Activated T-cell treated with anti-CD3 and anti-CD28 coated beads, Interleukin-2, amount 50 U/mL, for 72 hours (primary cell): ENCODE results near the gene PDE11A. TPM values are rescaled to one million over a fixed set of nuclear protein-coding genes. Genes with fewer than 3 reads are reported as not detected.

Experiments used
- ATAC-seq, 2 donors: fragments of 150-1000 bp; cut with Tn5 transposase; replicated peaks in 1 of 2; 2 replicates each; pipeline ENCODE4 v1.10.0; 2021; ENCODE audit warnings: moderate library complexity in 2 of 2, mild to moderate bottlenecking in 1 of 2
- DNase-seq, 2 donors: peaks; one replicate each; pipeline ENCODE4 v3.0.0; 2021 to 2022; ENCODE audit warnings: mixed read lengths in 1 of 2
- H3K27ac Mint-ChIP-seq: one replicate; pipeline ENCODE4 v1.8.0; 2022; ENCODE audit warnings: mild to moderate bottlenecking, moderate library complexity, mixed read lengths
- H3K27me3 Mint-ChIP-seq: one replicate; pipeline ENCODE4 v1.8.0; 2022; ENCODE audit warnings: low read depth, mixed read lengths
- H3K36me3 Mint-ChIP-seq, 2 donors: one replicate each; pipeline ENCODE4 v1.8.0; 2022; ENCODE audit warnings: mixed read lengths in 2 of 2, mild to moderate bottlenecking in 1 of 2; ENCODE audit not compliant: insufficient read depth in 2 of 2
- H3K4me1 Mint-ChIP-seq: one replicate; pipeline ENCODE4 v1.8.0; 2022; ENCODE audit warnings: low read depth, mixed read lengths
- H3K4me3 Mint-ChIP-seq, 2 donors: one replicate each; pipeline ENCODE4 v1.8.0; 2022; ENCODE audit warnings: mild to moderate bottlenecking in 2 of 2, mixed read lengths in 2 of 2, moderate library complexity in 2 of 2
- H3K9me3 Mint-ChIP-seq, 2 donors: one replicate each; pipeline ENCODE4 v1.8.0; 2022; ENCODE audit warnings: mixed read lengths in 2 of 2
- total RNA-seq, 2 donors: library from RNA; stranded (reverse); gene quantifications; one replicate each; pipeline ENCODE4 v1.2.3, GENCODE V29; 2022

Gene PDE11A
- total RNA-seq, 2 donors from 2014 or later = not detected

DNA sequence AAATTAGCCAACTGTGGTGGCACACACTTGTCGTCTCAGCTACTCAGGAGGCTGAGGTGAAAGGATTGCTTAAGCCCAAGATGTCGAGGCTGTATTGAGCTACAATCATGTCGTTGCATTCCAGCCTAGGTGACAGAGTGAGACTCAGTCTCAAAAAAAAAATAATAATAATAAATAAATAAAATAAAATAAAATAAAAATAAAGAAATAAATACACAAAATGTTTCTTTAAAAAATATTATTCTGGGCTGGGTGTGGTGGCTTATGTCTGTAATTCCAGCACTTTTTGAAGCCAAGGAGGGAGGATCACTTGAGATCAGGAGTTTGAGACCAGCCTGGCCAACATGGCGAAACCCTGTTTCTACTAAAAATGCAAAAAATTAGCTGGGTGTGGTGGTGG lies 407.2 kb downstream of the PDE11A start:
- no peak overlapping the region for H3K27ac Mint-ChIP-seq
- ATAC-seq (no peak), DNase-seq (no peak)
- peaks cover 18% of the 10 kb centered on the region for H3K27me3 Mint-ChIP-seq
- H3K36me3 Mint-ChIP-seq = no peaks in the 10 kb centered on the region
- peaks cover 7% of the 10 kb centered on the region for H3K4me1 Mint-ChIP-seq
- H3K4me3 Mint-ChIP-seq = no peak overlapping the region
- no peaks in the 10 kb centered on the region for H3K9me3 Mint-ChIP-seq

DNA sequence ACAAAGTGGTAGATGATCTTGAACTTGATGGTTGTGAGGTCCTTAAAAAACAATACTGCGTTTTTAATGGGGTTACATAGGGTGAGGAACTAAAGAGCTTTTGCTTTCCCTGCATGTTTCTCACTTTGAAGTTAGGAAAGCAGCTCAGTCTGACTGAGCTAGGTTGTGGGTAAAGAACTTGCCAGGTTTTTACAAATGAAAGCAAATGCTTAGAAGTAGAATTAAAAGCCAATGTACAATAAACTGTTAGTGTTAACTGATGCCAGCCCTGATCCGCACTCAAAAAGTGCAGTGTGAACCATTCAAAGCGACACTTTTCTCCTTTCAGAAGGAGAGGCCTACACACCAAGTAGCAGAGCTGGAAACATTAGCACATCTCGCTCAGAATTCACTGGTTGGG lies 409.7 kb downstream of the PDE11A start:
- DNase-seq (no peak), ATAC-seq (no peak)
- Mint-ChIP-seq H3K27me3 (peaks cover 16% of the 10 kb centered on the region), H3K36me3 (no peaks in the 10 kb centered on the region), H3K27ac (no peak overlapping the region), H3K4me3 (no peak overlapping the region), H3K9me3 (no peaks in the 10 kb centered on the region), H3K4me1 (peaks cover 6% of the 10 kb centered on the region)

DNA sequence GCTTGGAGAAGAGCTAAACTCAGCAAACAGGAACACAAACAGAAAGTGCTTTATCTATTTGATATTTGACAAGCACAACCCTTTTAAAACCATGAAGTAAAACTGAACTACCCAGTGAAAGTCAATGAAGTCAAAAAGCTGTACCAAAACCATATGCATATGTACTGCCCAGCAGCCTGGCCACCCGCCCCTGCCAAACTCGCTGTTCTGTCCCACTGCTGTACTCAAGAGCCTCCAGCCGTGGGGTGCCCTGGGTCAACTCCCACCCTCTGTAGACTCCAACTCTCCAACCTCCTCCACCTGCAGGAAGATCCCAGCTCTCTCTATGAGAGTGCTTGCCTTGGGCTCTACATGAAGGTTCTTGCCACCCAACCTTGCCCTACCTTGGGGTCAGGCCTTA lies 411.8 kb downstream of the PDE11A start:
- ATAC-seq = no peak
- Mint-ChIP-seq H3K4me1 (no peaks in the 10 kb centered on the region), H3K27ac (no peak overlapping the region), H3K36me3 (no peaks in the 10 kb centered on the region), H3K9me3 (no peaks in the 10 kb centered on the region), H3K27me3 (peaks cover 32% of the 10 kb centered on the region), H3K4me3 (no peak overlapping the region)
- DNase-seq = no peak

DNA sequence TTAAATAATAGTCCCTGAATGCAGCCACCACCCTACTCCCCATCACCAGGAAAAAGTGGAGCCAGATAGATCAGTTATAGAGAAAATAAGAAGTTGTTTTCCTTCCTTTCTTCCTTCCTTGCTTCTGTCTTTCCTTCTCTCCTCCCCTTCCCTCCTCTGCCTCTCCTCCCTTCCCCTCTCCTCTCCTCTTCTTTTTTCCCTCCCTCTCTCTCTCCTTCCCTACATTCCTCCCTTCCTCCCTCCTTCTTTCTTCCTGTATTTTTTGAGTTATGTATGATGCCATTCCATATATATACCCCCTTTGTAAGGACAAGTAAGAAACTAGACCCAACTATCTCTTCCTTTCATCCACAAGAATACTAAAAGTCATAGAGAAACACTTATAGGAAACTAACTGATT lies 414.3 kb downstream of the PDE11A start:
- no peak for ATAC-seq
- Mint-ChIP-seq H3K9me3 (no peaks in the 10 kb centered on the region), H3K4me3 (no peak overlapping the region), H3K27me3 (peaks cover 32% of the 10 kb centered on the region), H3K36me3 (no peaks in the 10 kb centered on the region), H3K27ac (no peak overlapping the region), H3K4me1 (no peaks in the 10 kb centered on the region)
- DNase-seq = no peak

DNA sequence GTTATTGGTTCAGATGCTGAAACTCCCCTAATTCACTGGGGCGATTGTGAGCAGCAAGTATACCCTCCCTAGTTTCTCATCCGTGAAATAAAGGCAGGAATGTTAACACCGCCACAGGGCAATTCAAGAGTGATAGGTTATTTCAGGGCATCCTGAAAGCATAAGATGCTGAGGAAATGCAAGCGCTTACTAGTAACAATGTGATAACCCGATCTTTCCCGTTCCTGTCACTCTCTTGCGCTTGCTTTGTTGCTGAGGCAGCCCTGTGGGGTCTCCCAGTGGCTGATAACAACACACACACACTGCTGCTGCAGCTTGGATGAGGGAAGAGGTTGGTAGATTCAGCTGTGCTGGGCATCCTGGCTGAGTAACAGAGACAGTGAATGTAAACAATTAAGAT lies 420.7 kb downstream of the PDE11A start:
- Mint-ChIP-seq H3K27ac (no peak overlapping the region), H3K27me3 (peaks cover 21% of the 10 kb centered on the region), H3K36me3 (no peaks in the 10 kb centered on the region), H3K4me3 (no peak overlapping the region), H3K4me1 (no peaks in the 10 kb centered on the region), H3K9me3 (no peaks in the 10 kb centered on the region)
- no peak for DNase-seq
- no peak for ATAC-seq

DNA sequence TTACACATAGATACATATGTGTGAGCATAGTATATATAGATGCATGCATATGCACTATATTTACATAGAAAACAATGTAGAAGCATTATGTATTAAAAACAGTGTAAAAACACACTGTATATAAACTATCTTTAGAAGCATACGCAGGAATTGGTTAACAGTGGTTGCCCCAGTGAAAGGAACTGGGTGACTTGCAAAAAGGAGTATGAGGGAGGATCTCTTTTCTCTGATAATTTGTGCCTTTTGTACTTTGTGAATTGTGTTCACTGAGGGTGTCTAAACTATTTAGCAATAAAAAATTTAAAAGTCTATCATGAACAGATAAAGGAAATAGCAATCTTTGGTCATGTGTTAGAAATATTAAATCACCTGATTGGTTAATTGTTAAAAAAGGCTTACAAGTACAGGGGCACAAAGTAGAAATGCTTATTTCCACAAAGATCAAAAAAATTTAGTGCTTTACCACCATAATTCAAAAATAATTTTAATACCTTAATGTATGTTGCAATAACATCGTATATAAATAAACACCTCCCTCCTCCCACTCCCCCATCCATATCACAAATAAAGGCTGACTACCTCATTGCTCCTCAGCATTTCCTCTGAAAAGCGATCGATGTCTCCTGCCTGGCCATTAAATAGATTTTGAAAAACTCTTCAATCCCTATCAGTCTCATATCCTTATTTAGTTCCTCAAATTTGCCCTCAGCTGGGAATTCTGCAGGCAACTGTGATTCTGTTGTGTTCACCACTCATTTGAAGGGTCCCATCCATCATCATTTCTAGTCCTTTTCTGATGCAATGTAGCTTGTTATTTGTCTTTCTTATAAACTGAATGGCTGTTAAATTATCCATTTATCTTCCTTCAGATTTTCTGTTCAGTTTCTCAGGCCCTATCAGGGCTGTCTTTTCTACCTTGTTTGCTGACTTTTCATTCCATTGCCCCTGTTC lies 422.7 kb downstream of the PDE11A start:
- H3K9me3 Mint-ChIP-seq = peaks cover 0 to under 1% of the 10 kb centered on the region in 2 donors

DNA sequence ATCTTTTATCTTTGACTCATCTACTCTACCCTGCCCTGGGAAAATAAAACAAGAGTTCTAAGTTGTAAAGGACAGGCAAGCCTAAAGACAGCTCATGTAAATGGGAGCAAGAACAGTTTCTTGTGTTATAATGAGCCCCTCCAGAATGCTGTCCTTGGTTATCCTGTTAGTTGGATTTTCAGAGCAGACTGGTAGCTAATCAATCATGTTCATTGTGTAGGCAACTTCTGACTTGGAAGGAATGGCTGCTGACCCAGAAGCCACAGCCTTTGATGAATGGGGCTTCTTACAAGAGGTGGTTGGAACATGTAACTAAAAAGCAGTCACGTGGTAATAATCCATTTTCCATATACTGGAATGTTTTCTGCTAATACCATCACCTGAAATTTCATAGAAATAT lies 425.8 kb downstream of the PDE11A start:
- peaks cover 0 to 2% of the 10 kb centered on the region in 2 donors for H3K36me3 Mint-ChIP-seq
- no peaks in the 10 kb centered on the region for H3K4me1 Mint-ChIP-seq
- H3K4me3 Mint-ChIP-seq = no peak overlapping the region
- H3K27ac Mint-ChIP-seq = no peak overlapping the region
- no peak for ATAC-seq
- H3K9me3 Mint-ChIP-seq = peaks cover 0 to 4% of the 10 kb centered on the region in 2 donors
- DNase-seq = no peak
- peaks cover 22% of the 10 kb centered on the region for H3K27me3 Mint-ChIP-seq

More for the DNA sequence above, 422.7 kb downstream of the PDE11A start:
- DNase-seq (no peak), ATAC-seq (no peak)
- Mint-ChIP-seq H3K27ac (no peak overlapping the region), H3K36me3 (no peaks in the 10 kb centered on the region), H3K4me1 (no peaks in the 10 kb centered on the region), H3K27me3 (peaks cover 17% of the 10 kb centered on the region), H3K4me3 (no peak overlapping the region)

DNA sequence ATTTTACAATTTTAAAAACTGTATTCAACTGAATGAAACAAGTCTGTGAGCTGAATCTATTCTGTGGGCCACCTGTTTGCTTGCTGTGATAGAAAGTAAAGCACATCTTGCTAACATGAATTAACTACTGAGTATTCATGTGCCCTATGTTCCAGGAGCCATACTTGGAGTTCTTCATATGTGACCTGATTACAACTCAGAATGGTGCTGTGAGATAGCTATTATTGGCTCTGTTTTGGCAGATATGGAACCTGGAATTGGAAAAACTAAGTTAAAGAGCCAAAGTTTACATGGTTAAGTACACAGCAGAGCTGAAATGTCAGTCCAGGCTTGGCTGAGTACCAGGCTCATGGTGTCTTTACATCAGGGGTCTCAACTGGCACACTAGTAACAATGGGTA lies 426.3 kb downstream of the PDE11A start:
- no peak for DNase-seq
- no peak overlapping the region for H3K4me3 Mint-ChIP-seq
- no peaks in the 10 kb centered on the region for H3K4me1 Mint-ChIP-seq
- H3K27ac Mint-ChIP-seq = no peak overlapping the region
- peaks cover 0 to 4% of the 10 kb centered on the region in 2 donors for H3K9me3 Mint-ChIP-seq
- H3K27me3 Mint-ChIP-seq = peaks cover 20% of the 10 kb centered on the region
- ATAC-seq = no peak
- H3K36me3 Mint-ChIP-seq = peaks cover 0 to 2% of the 10 kb centered on the region in 2 donors

DNA sequence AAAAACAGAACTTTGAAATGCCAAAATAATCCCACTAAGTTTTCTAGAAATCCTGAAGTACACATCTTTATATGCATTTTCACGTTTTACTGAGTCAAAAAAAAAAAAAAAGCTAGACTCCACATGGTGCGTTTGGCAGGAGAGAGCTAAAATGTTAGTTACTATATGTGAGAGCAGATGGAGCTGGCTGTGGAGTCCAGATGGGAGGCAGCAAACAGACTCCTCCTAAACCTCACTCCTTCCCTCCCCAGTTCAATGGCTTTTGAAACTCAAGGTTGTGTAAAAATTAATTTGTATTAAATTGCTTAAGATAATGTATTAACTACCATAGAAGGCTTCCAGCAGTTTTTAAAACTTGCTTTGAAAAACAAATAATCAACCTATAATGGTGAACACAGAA lies 431.2 kb downstream of the PDE11A start:
- H3K9me3 Mint-ChIP-seq = peaks cover 0 to 6% of the 10 kb centered on the region in 2 donors
- no peak for DNase-seq
- H3K36me3 Mint-ChIP-seq = peaks cover 0 to 2% of the 10 kb centered on the region in 2 donors
- no peaks in the 10 kb centered on the region for H3K4me1 Mint-ChIP-seq
- ATAC-seq = no peak
- no peak overlapping the region for H3K4me3 Mint-ChIP-seq
- peaks cover 21% of the 10 kb centered on the region for H3K27me3 Mint-ChIP-seq
- no peak overlapping the region for H3K27ac Mint-ChIP-seq

DNA sequence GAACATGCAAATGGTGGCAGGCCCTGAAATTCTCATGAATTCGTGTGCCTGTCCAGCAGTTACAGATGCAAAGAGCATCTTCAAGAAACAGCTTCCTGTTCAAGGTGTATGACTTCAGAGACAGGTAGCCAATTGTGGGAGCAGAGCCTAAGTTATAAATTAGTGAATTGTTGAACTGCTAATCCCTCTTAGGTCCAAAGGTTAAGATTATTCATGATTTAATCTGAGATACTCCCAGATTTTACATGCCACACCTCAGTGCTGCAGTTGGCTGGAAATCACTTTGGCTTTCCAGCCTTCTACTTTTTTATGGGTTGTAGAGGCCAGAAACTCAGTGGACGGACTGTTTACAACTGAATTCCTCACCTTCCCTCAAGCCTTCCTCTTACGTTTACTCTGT lies 432.2 kb downstream of the PDE11A start:
- Mint-ChIP-seq H3K9me3 (peaks cover 0 to 6% of the 10 kb centered on the region in 2 donors), H3K27me3 (peaks cover 21% of the 10 kb centered on the region), H3K27ac (no peak overlapping the region), H3K4me3 (no peak overlapping the region), H3K4me1 (no peaks in the 10 kb centered on the region), H3K36me3 (peaks cover 0 to 2% of the 10 kb centered on the region in 2 donors)
- ATAC-seq = no peak
- DNase-seq = no peak

DNA sequence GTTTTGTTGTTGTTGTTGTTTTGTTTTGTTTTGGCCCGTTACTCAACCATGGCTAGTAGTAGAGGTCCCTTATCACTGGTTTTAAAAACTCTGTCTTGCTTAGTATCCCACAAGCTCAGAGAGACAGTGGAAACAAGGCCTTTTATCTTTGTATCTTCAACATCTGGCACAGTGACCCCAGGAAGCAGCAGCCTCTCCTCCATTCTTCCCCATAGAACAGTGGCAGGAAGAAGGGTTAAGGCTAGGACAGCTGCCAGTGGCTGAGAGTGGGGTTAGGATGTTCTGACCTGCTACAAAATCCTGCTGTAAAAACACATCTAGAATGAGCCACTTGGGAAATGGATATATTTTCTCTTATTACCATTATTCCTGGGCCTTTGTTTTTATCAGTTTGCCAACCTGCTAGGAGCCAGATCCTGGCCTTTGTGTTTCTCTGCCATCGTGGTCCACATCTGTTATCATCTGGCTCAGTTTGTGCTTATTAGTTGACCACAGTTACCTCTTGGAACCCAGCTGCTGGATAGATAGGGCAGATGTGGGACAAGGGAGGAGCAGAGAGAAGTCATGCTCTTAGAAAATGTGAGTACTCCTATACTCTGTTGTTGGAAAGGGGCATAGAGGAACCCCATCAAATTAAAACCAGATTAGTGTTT lies 433.2 kb downstream of the PDE11A start:
- ATAC-seq (no peak), DNase-seq (no peak)
- H3K27me3 Mint-ChIP-seq = peaks cover 15% of the 10 kb centered on the region
- peaks cover 0 to 2% of the 10 kb centered on the region in 2 donors for H3K36me3 Mint-ChIP-seq
- H3K9me3 Mint-ChIP-seq = peaks cover 0 to 4% of the 10 kb centered on the region in 2 donors
- no peak overlapping the region for H3K4me3 Mint-ChIP-seq
- H3K4me1 Mint-ChIP-seq = no peaks in the 10 kb centered on the region
- H3K27ac Mint-ChIP-seq = no peak overlapping the region

DNA sequence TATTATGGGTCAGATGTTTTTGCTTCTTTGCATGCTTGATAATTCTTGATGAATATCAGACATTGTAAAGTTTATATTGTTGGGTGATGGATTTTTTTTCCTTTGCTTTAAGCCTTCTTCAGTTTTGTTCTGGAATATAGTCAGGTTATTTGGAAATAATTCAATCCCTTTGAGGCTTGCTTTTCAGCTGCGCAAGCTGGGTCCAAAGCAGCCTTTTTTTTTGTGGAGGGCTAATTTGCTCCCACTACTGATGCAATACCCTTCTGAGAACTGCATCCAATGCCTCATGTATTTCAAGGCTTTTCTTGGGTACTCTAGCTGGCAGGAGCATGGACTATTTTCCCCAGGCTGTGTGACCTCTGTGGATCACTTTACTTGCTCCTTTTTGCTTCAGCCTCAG lies 434.1 kb downstream of the PDE11A start:
- peaks cover 0 to 2% of the 10 kb centered on the region in 2 donors for H3K36me3 Mint-ChIP-seq
- no peak overlapping the region for H3K27ac Mint-ChIP-seq
- peaks cover 15% of the 10 kb centered on the region for H3K27me3 Mint-ChIP-seq
- peaks cover 0 to 4% of the 10 kb centered on the region in 2 donors for H3K9me3 Mint-ChIP-seq
- H3K4me3 Mint-ChIP-seq = no peak overlapping the region
- no peak for DNase-seq
- no peaks in the 10 kb centered on the region for H3K4me1 Mint-ChIP-seq
- no peak for ATAC-seq

DNA sequence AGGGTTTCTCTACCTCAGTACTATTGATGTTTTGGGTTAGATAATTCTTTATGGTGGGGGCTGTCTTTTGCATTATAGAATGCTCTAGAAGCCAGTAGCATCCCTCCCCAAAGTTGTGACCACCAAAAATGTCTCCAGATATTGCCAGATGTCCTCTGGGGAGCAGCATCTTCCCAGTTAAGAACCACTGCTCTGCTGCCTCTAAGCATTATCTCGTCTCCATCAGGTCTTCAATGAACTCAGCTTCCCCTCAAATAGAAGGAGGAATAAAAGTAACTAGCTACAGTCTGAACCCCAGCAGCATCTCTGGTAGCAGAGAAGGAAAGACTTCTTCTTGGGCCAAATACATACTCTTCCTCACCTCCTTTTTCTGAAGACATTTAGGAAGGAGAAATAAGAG lies 435.9 kb downstream of the PDE11A start:
- no peak overlapping the region for H3K4me3 Mint-ChIP-seq

More for the DNA sequence above, 435.9 kb downstream of the PDE11A start:
- H3K36me3 Mint-ChIP-seq = no peaks in the 10 kb centered on the region
- no peak for ATAC-seq
- H3K27me3 Mint-ChIP-seq = peaks cover 8% of the 10 kb centered on the region
- H3K9me3 Mint-ChIP-seq = peaks cover 0 to 1% of the 10 kb centered on the region in 2 donors
- no peak for DNase-seq
- no peaks in the 10 kb centered on the region for H3K4me1 Mint-ChIP-seq
- H3K27ac Mint-ChIP-seq = no peak overlapping the region
